HG02763 (cell line): ENCODE data around the gene PTGS1.

Experiments
- ATAC-seq: cut with Tn5 transposase; IDR thresholded peaks from one replicate; pipeline ENCODE4 v1.9.1; 2021; ENCODE audit warnings: mild to moderate bottlenecking, moderate library complexity; ENCODE audit not compliant: unreplicated experiment

Gene PTGS1

GRCh38 chr9:122372856-122373845 lies 2.3 kb downstream of the PTGS1 start:
- ATAC-seq, result no peak

GRCh38 chr9:122374885-122375420 lies 4.1 kb downstream of the PTGS1 start:
- no peak for ATAC-seq

GRCh38 chr9:122376796-122377195 lies 6.0 kb downstream of the PTGS1 start:
- ATAC-seq, result no peak

GRCh38 chr9:122377241-122378164 lies 6.7 kb downstream of the PTGS1 start:
- ATAC-seq, result no peak

GRCh38 chr9:122378236-122378635 lies 7.4 kb downstream of the PTGS1 start:
- ATAC-seq, result no peak

- ATAC-seq, result no peak
Measured at GRCh38 chr9:122379340-122379739, 8.5 kb downstream of the PTGS1 start.

- ATAC-seq, result no peak
Measured at GRCh38 chr9:122380293-122380692, 9.5 kb downstream of the PTGS1 start.

- no peak for ATAC-seq
Measured at GRCh38 chr9:122381206-122381950, 10.6 kb downstream of the PTGS1 start.

GRCh38 chr9:122382901-122383850 lies 12.4 kb downstream of the PTGS1 start:
- ATAC-seq, result no peak

GRCh38 chr9:122383992-122384461 lies 13.2 kb downstream of the PTGS1 start:
- no peak for ATAC-seq

GRCh38 chr9:122386311-122386872 lies 15.6 kb downstream of the PTGS1 start:
- ATAC-seq, result no peak

GRCh38 chr9:122387536-122387935 lies 16.7 kb downstream of the PTGS1 start:
- ATAC-seq, result no peak

GRCh38 chr9:122389195-122389594 lies 18.4 kb downstream of the PTGS1 start:
- no peak for ATAC-seq

- no peak for ATAC-seq
Measured at GRCh38 chr9:122389799-122390481, 19.1 kb downstream of the PTGS1 start.

- ATAC-seq, result no peak
Measured at GRCh38 chr9:122392284-122392683, 21.5 kb downstream of the PTGS1 start.

GRCh38 chr9:122392714-122393113 lies 21.9 kb downstream of the PTGS1 start:
- no peak for ATAC-seq

- ATAC-seq, result no peak
Measured at GRCh38 chr9:122393284-122393983, 22.6 kb downstream of the PTGS1 start.
